ENCODE data around the gene EMC6.

EMC6 gene

GRCh38 chr17:3656353-3656752, 12.3 kb upstream of the EMC6 start:
- no peak for DNase-seq (ENCODE audit: low spot score)

- DNase-seq (ENCODE audit: low spot score): no peak
Measured at GRCh38 chr17:3656755-3657587, 11.6 kb upstream of the EMC6 start.

GRCh38 chr17:3657588-3657869, 11.1 kb upstream of the EMC6 start:
- DNase-seq (ENCODE audit: low spot score): no peak

GRCh38 chr17:3657874-3658783, 10.5 kb upstream of the EMC6 start:
- DNase-seq (ENCODE audit: low spot score): no peak

GRCh38 chr17:3658784-3659449, 9.7 kb upstream of the EMC6 start:
- no peak for DNase-seq (ENCODE audit: low spot score)

- DNase-seq (ENCODE audit: low spot score): no peak
Measured at GRCh38 chr17:3659541-3660111, 9.0 kb upstream of the EMC6 start.

GRCh38 chr17:3660311-3660891, 8.2 kb upstream of the EMC6 start:
- no peak for DNase-seq (ENCODE audit: low spot score)

- DNase-seq (ENCODE audit: low spot score): no peak
Measured at GRCh38 chr17:3663102-3664011, 5.3 kb upstream of the EMC6 start.

- no peak for DNase-seq (ENCODE audit: low spot score)
Measured at GRCh38 chr17:3665834-3666233, 2.8 kb upstream of the EMC6 start.

- DNase-seq (ENCODE audit: low spot score): no peak
Measured at GRCh38 chr17:3666516-3666915, 2.1 kb upstream of the EMC6 start.

GRCh38 chr17:3667366-3668278, 990 bp upstream of the EMC6 start:
- DNase-seq (ENCODE audit: low spot score): peak; percentile 71

- no peak for DNase-seq (ENCODE audit: low spot score)
Measured at GRCh38 chr17:3669085-3669347, 404 bp downstream of the EMC6 start.

- DNase-seq (ENCODE audit: low spot score): no peak
Measured at GRCh38 chr17:3669548-3669947, 936 bp downstream of the EMC6 start.

GRCh38 chr17:3672571-3672970, 4.0 kb downstream of the EMC6 start:
- no peak for DNase-seq (ENCODE audit: low spot score)

- no peak for DNase-seq (ENCODE audit: low spot score)
Measured at GRCh38 chr17:3675886-3676285, 7.3 kb downstream of the EMC6 start.

- DNase-seq (ENCODE audit: low spot score): no peak
Measured at GRCh38 chr17:3678095-3678820, 9.6 kb downstream of the EMC6 start.

- no peak for DNase-seq (ENCODE audit: low spot score)
Measured at GRCh38 chr17:3678821-3679530, 10.4 kb downstream of the EMC6 start.

GRCh38 chr17:3679531-3680126, 11.0 kb downstream of the EMC6 start:
- no peak for DNase-seq (ENCODE audit: low spot score)
